PC-9 (cell line): ENCODE measurements around the gene TXNL4A.

ENCODE experiments used
- CTCF ChIP-seq: fragments of 200-600 bp; sonication (generic); conservative IDR thresholded peaks from 2 replicates; pipeline ENCODE4 v1.6.1; 2017; ENCODE audit warnings: mixed run types, antibody characterized with exemption, mild to moderate bottlenecking, moderate library complexity
- EZH2 ChIP-seq: fragments of 200-600 bp; sonication (generic); IDR thresholded peaks from 2 replicates; pipeline ENCODE4 v1.8.0; 2017; ENCODE audit warnings: antibody characterized with exemption, low read depth

DNA sequence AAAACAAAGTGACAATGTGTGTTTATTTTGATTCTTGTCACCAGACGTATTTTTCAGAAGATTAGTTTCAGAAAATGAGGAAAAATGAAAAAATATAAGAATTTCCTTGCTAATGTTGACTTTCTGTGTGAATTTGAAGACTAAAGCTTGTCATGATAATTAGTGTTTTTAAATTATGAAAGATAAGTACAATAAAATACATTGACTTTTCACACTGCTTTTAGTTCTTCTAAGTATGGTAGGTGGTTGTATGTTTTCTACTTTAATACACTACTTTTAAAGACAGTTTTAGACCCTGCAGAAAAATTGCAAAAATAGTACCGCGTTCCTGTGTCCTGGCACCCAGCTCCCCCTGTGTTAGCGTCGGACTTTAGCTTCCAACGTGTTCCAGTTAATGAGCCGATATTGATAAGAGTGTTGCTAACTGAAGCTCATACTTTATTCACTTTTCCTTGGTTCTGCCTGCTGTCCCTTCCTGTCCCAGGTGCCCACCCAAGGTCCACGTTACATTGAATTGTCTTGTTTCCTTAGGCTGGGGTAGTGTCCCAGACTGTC, 46.6 kb upstream of the TXNL4A start:
- TF ChIP-seq CTCF (no peak), EZH2 (no peak)
